ENCODE results near the gene GRB7.

Gene GRB7

GRCh38 chr17:39775031-39775430, 37.3 kb downstream of the GRB7 start:
- no peak for DNase-seq

- DNase-seq, result no peak
Measured at GRCh38 chr17:39776252-39776651, 38.5 kb downstream of the GRB7 start.

DNA sequence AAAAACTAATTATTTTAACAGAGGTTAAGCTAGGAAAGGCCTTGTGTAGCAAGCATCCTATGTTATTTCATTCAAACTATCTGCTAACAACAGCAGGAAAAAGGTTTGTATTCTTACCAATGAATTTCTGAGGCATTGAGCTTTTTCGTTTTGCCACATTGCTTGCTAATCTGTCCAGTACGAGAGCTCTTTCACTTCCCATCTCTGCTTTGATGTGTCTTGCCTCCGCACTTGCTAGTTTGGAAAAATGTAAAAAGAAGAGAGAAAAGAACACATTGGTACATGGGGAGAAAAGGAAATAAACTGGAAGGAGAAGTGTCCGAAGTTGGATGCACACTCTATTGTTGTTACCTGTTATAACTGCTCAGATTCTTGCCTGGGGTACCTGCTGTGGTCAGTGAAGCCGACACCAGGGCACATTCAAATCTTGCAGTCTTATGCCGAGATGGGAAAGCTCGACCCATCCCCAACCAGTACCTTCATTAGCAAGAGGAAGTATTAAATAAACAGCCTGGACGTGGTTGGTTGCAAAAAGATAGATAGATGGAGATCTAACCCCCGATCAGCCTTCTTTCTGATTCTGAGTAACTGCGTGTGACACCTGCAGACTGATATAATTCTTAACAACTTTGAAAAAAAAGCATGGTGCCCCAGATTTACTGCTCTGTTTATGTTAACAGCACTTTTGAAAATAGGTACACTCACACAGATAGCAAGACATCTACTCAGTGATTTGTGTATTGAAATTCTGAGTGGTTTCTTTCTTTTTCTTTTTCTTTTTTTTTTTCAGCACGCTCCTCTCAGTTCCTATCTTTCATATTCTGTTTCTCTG, 40.0 kb downstream of the GRB7 start:
- DNase-seq, result no peak

GRCh38 chr17:39781031-39781860, 43.5 kb downstream of the GRB7 start:
- DNase-seq, result no peak

DNA sequence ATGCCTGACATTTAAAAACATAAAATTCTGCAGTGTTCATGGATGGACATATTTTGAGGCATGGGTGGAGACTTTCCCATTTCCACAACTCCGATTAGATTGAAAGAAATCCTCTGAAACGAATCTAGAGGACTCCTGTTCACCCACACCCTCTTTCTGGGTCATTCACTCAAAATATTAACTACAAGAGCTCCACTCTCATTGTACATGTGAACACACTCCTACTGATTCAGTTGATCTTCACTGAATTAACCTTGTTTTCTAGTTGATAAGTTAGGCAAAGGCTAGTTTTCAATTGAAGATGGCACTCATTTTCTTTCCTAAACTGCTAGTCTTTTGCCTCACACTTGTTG, 44.1 kb downstream of the GRB7 start:
- no peak for DNase-seq

- no peak for DNase-seq
Measured at GRCh38 chr17:39782481-39782880, 44.7 kb downstream of the GRB7 start.

- no peak for DNase-seq
Measured at GRCh38 chr17:39782980-39783379, 45.2 kb downstream of the GRB7 start.

- DNase-seq, result no peak
Measured at GRCh38 chr17:39787041-39787440, 49.3 kb downstream of the GRB7 start.

DNA sequence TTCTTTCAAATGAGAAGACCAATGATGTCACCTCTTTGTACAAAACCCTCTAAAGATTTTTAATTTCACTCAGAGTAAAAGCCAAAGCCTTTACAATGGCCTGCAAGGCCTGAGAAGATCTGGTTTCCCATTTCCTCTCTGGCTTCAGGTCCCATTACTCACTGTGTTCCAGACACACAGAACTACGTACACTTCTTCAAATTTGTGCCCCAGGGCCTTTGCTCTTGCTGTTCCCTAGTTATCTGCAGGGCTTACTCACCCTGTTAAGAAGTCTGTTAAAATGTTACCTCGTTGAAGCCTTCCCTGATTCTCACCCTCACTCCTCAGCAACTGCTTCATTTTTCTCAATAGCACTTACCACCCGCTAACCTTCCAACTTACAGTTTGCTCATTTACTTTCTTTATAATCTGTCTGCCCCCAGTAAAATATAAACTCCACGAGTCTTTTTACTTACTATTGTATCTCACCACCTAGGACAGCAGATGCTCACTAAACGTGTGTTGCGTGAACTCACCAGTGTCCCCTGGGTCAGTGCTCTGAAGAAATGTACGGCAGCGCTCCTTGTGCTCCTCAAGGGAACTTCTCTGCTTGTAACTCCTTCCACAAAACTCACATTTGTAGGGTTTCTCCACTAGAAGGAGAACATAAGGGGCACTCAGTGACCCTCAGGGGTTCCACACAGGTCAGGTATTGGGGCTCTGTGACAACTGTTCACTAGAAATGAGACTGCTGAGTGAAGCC, 50.2 kb downstream of the GRB7 start:
- no peak for DNase-seq

GRCh38 chr17:39791111-39791992, 53.6 kb downstream of the GRB7 start:
- DNase-seq, result no peak

DNA sequence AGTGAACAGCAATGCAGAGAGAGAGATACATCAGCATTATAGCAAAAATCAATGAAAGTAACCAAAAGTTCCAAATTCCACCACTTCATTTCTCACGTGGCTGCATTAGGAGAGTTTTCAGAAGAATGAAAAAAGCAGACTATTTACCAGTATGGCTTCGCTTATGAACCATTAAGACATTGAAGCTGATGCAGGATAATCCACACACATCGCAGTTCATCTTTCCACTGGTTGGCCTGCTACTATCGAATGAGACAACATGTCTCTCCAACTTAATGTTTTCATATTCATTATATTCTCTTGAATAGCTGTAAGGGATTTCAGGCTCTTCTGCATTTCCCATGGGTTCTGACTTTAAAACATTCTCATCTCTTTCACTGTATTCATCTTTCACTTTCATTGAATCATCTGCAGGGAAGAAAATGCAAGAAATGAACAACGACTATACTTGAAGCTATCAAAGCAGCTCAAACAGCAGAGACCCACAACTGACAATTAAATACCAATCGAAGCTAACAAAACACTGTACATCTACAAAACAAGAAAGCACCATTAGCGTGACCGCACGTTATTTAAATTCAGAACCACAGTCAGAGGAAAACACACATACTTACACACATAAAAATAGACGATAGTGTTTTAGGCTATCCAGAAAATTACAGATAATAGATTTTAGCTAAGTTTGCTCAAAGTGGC, 54.9 kb downstream of the GRB7 start:
- DNase-seq, result no peak

GRCh38 chr17:39793301-39793872, 55.6 kb downstream of the GRB7 start:
- DNase-seq, result no peak

DNA sequence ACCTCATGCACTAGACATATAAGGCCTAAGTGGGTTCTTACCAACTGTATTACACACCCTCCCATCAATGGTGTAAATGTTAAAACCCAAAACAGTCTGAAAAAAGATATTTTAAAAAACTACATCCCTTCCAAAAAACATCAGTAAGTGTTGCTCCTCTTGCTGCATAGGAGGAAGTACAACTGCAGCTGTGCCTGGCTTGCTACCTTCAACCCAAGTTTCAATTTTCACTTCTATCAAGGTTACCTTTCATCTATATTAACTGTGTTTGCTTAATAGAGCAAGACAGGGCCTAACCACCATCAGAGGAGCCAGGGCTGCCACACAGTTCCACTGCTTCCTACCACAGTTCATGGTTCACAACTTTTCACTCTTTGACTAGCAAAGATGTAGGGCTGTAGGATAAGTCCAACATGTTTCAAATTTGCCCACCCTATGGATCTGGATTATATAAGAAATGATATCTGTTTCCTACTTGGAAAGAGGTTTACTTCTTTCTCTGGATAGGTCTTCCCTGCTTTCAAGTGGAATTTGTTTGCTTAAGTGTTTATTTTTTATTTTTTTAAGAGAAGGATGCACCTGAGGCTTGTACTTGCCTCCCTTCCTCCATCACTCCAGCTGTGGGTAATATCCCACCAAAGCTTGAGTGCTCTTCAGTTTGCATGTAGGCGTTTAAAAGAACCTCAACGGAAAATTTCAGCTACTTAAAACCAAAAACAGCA, 56.7 kb downstream of the GRB7 start:
- no peak for DNase-seq
